DOHH2 (cell line): ENCODE data around the gene CDCA5.

Experiments used
- CTCF ChIP-seq: fragments of 200-600 bp; sonication (generic); IDR thresholded peaks from one replicate; pipeline ENCODE4 v1.5.1; 2014; ENCODE audit warnings: antibody characterized with exemption, mild to moderate bottlenecking, low read depth, low read length; ENCODE audit not compliant: poor library complexity, severe bottlenecking
- EZH2phosphoT487 ChIP-seq: fragments of 200-600 bp; sonication (generic); IDR thresholded peaks from 2 replicates; pipeline ENCODE4 v1.6.1; 2017; ENCODE audit warnings: borderline replicate concordance, mild to moderate bottlenecking, antibody characterized with exemption, low read length, moderate library complexity, mixed read lengths

GRCh38 chr11:65042891-65043290, 40.9 kb downstream of the CDCA5 start:
- no peak for TF ChIP-seq CTCF
- no peak for TF ChIP-seq EZH2phosphoT487
